ENCODE measurements around the gene CHSY1. TPM values are rescaled to one million over a fixed set of nuclear protein-coding genes. Genes with fewer than 3 reads are reported as not detected.

The CHSY1 gene
- total RNA-seq: 10 to 100 TPM; 50.2 to 99.5 (median 55.9) TPM
- polyA plus RNA-seq: 1 to 10 TPM; 6.8 to 9.2 (median 8.3) TPM
- long read RNA-seq, donor 1, full-length matches to known transcripts: 11 of 20 reads
- long read RNA-seq, donor 1, partial matches to known transcripts: 9 of 20 reads
- long read RNA-seq, donor 1, other reads (novel, unspliced or antisense): 0 of 20 reads
- long read RNA-seq, donor 2, full-length matches to known transcripts: 10 of 10 reads
- long read RNA-seq, donor 2, partial matches to known transcripts: 0 of 10 reads
- long read RNA-seq, donor 2, other reads (novel, unspliced or antisense): 0 of 10 reads

GRCh38 chr15:101251830-101252820 lies at the start of gene CHSY1:
Gene CHSY1 (minus strand): TSS chr15:101252048. CDS start chr15:101251456, 592 bp downstream.
- intact Hi-C loops (cut with DNase I; ENCODE audit: low total_unique reads): loop anchor here (10.0 kb wide), 1 partner anchor 127 kb away; no protein-coding TSS in a partner anchor
- H3K4me1 ChIP-seq: peaks cover 21 to 81% (median 62%) of the 10 kb centered on the region in 6 donors

GRCh38 chr15:101296418-101297405 lies 44.9 kb upstream of the CHSY1 start:
- no peak for DNase-seq
- Histone ChIP-seq H3K4me3 (peak overlapping the region in 3 of 8 donors; percentile 87 to 96 (median 95)), H3K9me3 (no peaks in the 10 kb centered on the region), H3K27ac (peak overlapping the region in 2 of 8 donors; percentile 96 to 97), H3K27me3 (replicated peaks in 1 of 7) (no peaks in the 10 kb centered on the region), H3K4me1 (peaks cover 24 to 55% (median 41%) of the 10 kb centered on the region in 6 donors), H3K36me3 (peaks cover 0 to 10% (median 0%) of the 10 kb centered on the region in 6 donors)
- no peak for TF ChIP-seq CTCF (IDR thresholded peaks at IDR 0.05 in 8 of 11, conservative IDR thresholded peaks at IDR 0.05 in 3 of 11)
- TF ChIP-seq POLR2A (IDR thresholded peaks at IDR 0.05): no peak
- TF ChIP-seq POLR2AphosphoS5 (IDR thresholded peaks at IDR 0.05): no peak
- intact Hi-C loops (cut with DNase I; ENCODE audit: low total_unique reads): loop anchor here (5.0 kb wide), 1 partner anchor 346 kb away; no protein-coding TSS in a partner anchor
- WGBS, 5 donors: 82 to 90% (median 88%) methylated on average over 9 of the region's 9 CpGs

More at GRCh38 chr15:101251830-101252820, at the start of gene CHSY1:
- Histone ChIP-seq H3K36me3 (peaks cover 0 to 4% (median 0%) of the 10 kb centered on the region in 6 donors), H3K4me3 (peak within 1 kb of the TSS; percentile 76 to 93 (median 82)), H3K9me3 (no peaks in the 10 kb centered on the region), H3K27me3 (replicated peaks in 1 of 7) (no peaks in the 10 kb centered on the region), H3K27ac (peak within 1 kb of the TSS; percentile 74 to 96 (median 92))
- TF ChIP-seq POLR2A (IDR thresholded peaks at IDR 0.05): peak in 2 of 3 donors; percentile 73 to 84
- TF ChIP-seq CTCF (IDR thresholded peaks at IDR 0.05 in 8 of 11, conservative IDR thresholded peaks at IDR 0.05 in 3 of 11): peak in 5 of 11 experiments; percentile 24 to 38 (median 30)
- TF ChIP-seq POLR2AphosphoS5 (IDR thresholded peaks at IDR 0.05): peak; percentile 98 to 99 (median 98)
- 1 to 2% (median 1%) methylated on average over 55 to 108 of the region's 108 CpGs for WGBS, 5 donors
- DNase-seq: peak; percentile 98

GRCh38 chr15:101295607-101296161 lies 43.8 kb upstream of the CHSY1 start:
- peak overlapping the region; percentile 85 to 98 (median 96) for H3K27ac ChIP-seq
- no peaks in the 10 kb centered on the region for H3K27me3 ChIP-seq (replicated peaks in 1 of 7)
- peaks cover 0 to 21% (median 4%) of the 10 kb centered on the region in 6 donors for H3K36me3 ChIP-seq
- peak overlapping the region; percentile 80 to 100 (median 95) for H3K4me3 ChIP-seq
- peaks cover 28 to 64% (median 47%) of the 10 kb centered on the region in 6 donors for H3K4me1 ChIP-seq
- TF ChIP-seq POLR2A (IDR thresholded peaks at IDR 0.05) (no peak), CTCF (IDR thresholded peaks at IDR 0.05 in 8 of 11, conservative IDR thresholded peaks at IDR 0.05 in 3 of 11) (no peak), POLR2AphosphoS5 (IDR thresholded peaks at IDR 0.05) (no peak)
- H3K9me3 ChIP-seq: no peaks in the 10 kb centered on the region
- 2 to 3% (median 2%) methylated on average over 18 to 20 of the region's 20 CpGs for WGBS, 5 donors
- intact Hi-C loops (cut with DNase I; ENCODE audit: low total_unique reads): loop anchor here (5.0 kb wide), 1 partner anchor 347 kb away; no protein-coding TSS in a partner anchor
- peak; percentile 94 for DNase-seq
